HCT116 (cell line): ENCODE results near the gene NFKBIA. TPM values are rescaled to one million over a fixed set of nuclear protein-coding genes. Genes with fewer than 3 reads are reported as not detected.

Experiments
- ATAC-seq: fragments of 200-7000 bp; cut with Tn5 transposase; 2 replicates; pipeline ENCODE4 v1.9.1; 2020; ENCODE audit warnings: mild to moderate bottlenecking, moderate library complexity
- BruUV-seq: library from RNA; stranded (reverse); fragments of 400-500 nt; replicated peaks from 2 replicates; lab custom pipeline; 2021; lab: Mats Ljungman, UMichigan
- CTCF ChIA-PET: fragments of 300-600 bp; sonication (Branson Sonifier 250); formaldehyde crosslinking; loops from one replicate; lab custom pipeline; 2021; ENCODE audit warnings: antibody characterized with exemption; lab: Charles Lee
- POLR2A ChIA-PET: fragments of 300-600, 350-600 bp; sonication (Branson Sonifier 250); formaldehyde crosslinking; loops from one replicate; lab custom pipeline; 2021; ENCODE audit warnings: antibody characterized with exemption; lab: Charles Lee
- RAD21 ChIA-PET, 2 experiments: fragments of 300-600 bp; sonication (Branson Sonifier 250); formaldehyde crosslinking; loops; one replicate each; lab custom pipeline; 2023; ENCODE audit warnings: low total read pairs in 2 of 2; ENCODE audit not compliant: uncharacterized antibody in 2 of 2, unreplicated experiment in 2 of 2, low non-redundant PET in 1 of 2; lab: Charles Lee
- DNase-seq: peaks from one replicate; pipeline ENCODE4 v3.0.0-alpha.2; 2010; ENCODE audit warnings: low read depth, low spot score
- H2AFZ ChIP-seq: fragments of 200-600 bp; shearing (Covaris generic), sonication (generic); 2 replicates; pipeline ENCODE4 v1.6.1; 2017; ENCODE audit warnings: low read depth, mixed run types, mixed read lengths, antibody characterized with exemption, low read length; ENCODE audit not compliant: poor library complexity, severe bottlenecking
- H3K27ac ChIP-seq: 2 replicates; pipeline ENCODE4 v1.5.1; 2012; ENCODE audit warnings: low read depth, low read length
- H3K27me3 ChIP-seq: fragments of 200-600 bp; sonication (generic); 2 replicates; pipeline ENCODE4 v1.6.1; 2016; ENCODE audit warnings: mixed run types, low read length, mixed read lengths; ENCODE audit not compliant: insufficient read depth
- H3K36me3 ChIP-seq, 2 experiments: fragments of 200-500 bp in 1 of 2; fragments of 200-600 bp in 1 of 2; sonication (Bioruptor generic) in 1 of 2; sonication (generic) in 1 of 2; 2 replicates each; pipeline versions ENCODE4 v1.5.1 to v1.6.1; 2014 to 2016; ENCODE audit warnings: low read length in 2 of 2, inconsistent platforms in 1 of 2, mixed read lengths in 1 of 2, mixed run types in 1 of 2; ENCODE audit not compliant: insufficient read depth in 2 of 2, control insufficient read depth in 1 of 2
- H3K4me1 ChIP-seq, 2 experiments: fragments of 200-600 bp in 1 of 2; sonication (generic) in 1 of 2; 2 replicates each; pipeline versions ENCODE4 v1.5.1 to v1.6.1; 2012 to 2017; ENCODE audit warnings: low read length in 2 of 2, inconsistent platforms in 1 of 2, mild to moderate bottlenecking in 1 of 2, mixed read lengths in 1 of 2, mixed run types in 1 of 2, moderate library complexity in 1 of 2; ENCODE audit not compliant: insufficient read depth in 2 of 2, control insufficient read depth in 1 of 2
- H3K4me2 ChIP-seq: fragments of 200-600 bp; sonication (generic); 2 replicates; pipeline ENCODE4 v1.6.1; 2017; ENCODE audit warnings: mixed run types, low read length, mixed read lengths
- H3K4me3 ChIP-seq, 2 experiments: fragments of 200-600 bp in 1 of 2; sonication (generic) in 1 of 2; replicated peaks in 1 of 2; 2 replicates each; pipeline ENCODE4 v1.5.1; 2011 to 2016; ENCODE audit warnings: low read length in 2 of 2, control low read depth in 1 of 2, low read depth in 1 of 2, mild to moderate bottlenecking in 1 of 2, mixed read lengths in 1 of 2, mixed run types in 1 of 2
- H3K79me2 ChIP-seq: fragments of 200-600 bp; sonication (generic); 2 replicates; pipeline ENCODE4 v1.6.1; 2017; ENCODE audit warnings: mild to moderate bottlenecking, mixed run types, low read length, moderate library complexity, mixed read lengths; ENCODE audit not compliant: insufficient read depth
- H3K9ac ChIP-seq: fragments of 200-600 bp; sonication (generic); 2 replicates; pipeline ENCODE4 v1.6.1; 2016; ENCODE audit warnings: low read length, mixed read lengths
- H3K9me2 ChIP-seq: fragments of 200-600 bp; sonication (generic), shearing (Covaris generic); 2 replicates; pipeline ENCODE4 v1.6.1; 2017; ENCODE audit warnings: mixed run types, mild to moderate bottlenecking, moderate library complexity; ENCODE audit not compliant: insufficient read depth
- H3K9me3 ChIP-seq, 2 experiments: fragments of 200-500 bp in 1 of 2; fragments of 200-600 bp in 1 of 2; sonication (Bioruptor generic) in 1 of 2; sonication (generic) in 1 of 2; 2 replicates each; pipeline ENCODE4 v1.6.1; 2014 to 2017; ENCODE audit warnings: low read length in 2 of 2, mixed read lengths in 2 of 2, inconsistent platforms in 1 of 2, low read depth in 1 of 2, mild to moderate bottlenecking in 1 of 2, mixed run types in 1 of 2, moderate library complexity in 1 of 2; ENCODE audit not compliant: control insufficient read depth in 1 of 2, insufficient read depth in 1 of 2
- H4K20me1 ChIP-seq: fragments of 200-600 bp; sonication (generic), shearing (Covaris generic); 2 replicates; pipeline ENCODE4 v1.6.1; 2017; ENCODE audit warnings: mixed run types, mild to moderate bottlenecking, moderate library complexity; ENCODE audit not compliant: insufficient read depth
- CBX3 ChIP-seq: IDR thresholded peaks from 2 replicates; pipeline ENCODE4 v1.6.1; 2012; ENCODE audit warnings: low read depth
- CTCF ChIP-seq, 3 experiments: fragments of 200-600 bp in 1 of 3; sonication (generic) in 1 of 3; IDR thresholded peaks in 2 of 3; conservative IDR thresholded peaks in 1 of 3; 2 replicates each; pipeline ENCODE4 v1.5.1; 2012 to 2017; ENCODE audit warnings: low read depth in 2 of 3, low read length in 2 of 3, antibody characterized with exemption in 1 of 3, borderline replicate concordance in 1 of 3, control low read depth in 1 of 3, mild to moderate bottlenecking in 1 of 3, mixed read lengths in 1 of 3, mixed run types in 1 of 3, moderate library complexity in 1 of 3; ENCODE audit not compliant: insufficient read depth in 1 of 3
- EZH2phosphoT487 ChIP-seq: fragments of 200-600 bp; IDR thresholded peaks from 2 replicates; pipeline ENCODE4 v1.6.1; 2018; ENCODE audit warnings: antibody characterized with exemption, borderline replicate concordance
- FOSL1 ChIP-seq: IDR thresholded peaks from 2 replicates; pipeline ENCODE4 v1.6.1; 2012; ENCODE audit warnings: low read depth
- MAX ChIP-seq: IDR thresholded peaks from 2 replicates; pipeline ENCODE4 v1.6.1; 2012
- SIN3A ChIP-seq: IDR thresholded peaks from 2 replicates; pipeline ENCODE4 v1.6.1; 2012; ENCODE audit warnings: low read depth
- SRF ChIP-seq: IDR thresholded peaks from 2 replicates; pipeline ENCODE4 v1.6.1; 2012; ENCODE audit warnings: low read depth
- intact Hi-C: fragments of 100-400 bp; cut with micrococcal nuclease; formaldehyde crosslinking; loops from 2 replicates; pipeline ENCODE4 v1.10.0; 2022
- total RNA-seq: library from RNA; stranded (reverse); gene quantifications from one replicate; pipeline ENCODE4 v1.2.1, GENCODE V29; 2021; ENCODE audit not compliant: unreplicated experiment

NFKBIA gene
- total RNA-seq, 1 experiment from 2014 or later = 42.6 TPM

- no peak overlapping the region for H3K27ac ChIP-seq
- intact Hi-C loops = no loop called here
- no TSS peak for BruUV-seq
Measured at GRCh38 chr14:35383569-35384454, 20.7 kb downstream of the NFKBIA start.

More at GRCh38 chr14:35383569-35384454, 20.7 kb downstream of the NFKBIA start:
- H4K20me1 ChIP-seq = no peaks in the 10 kb centered on the region
- CTCF ChIA-PET = no interaction called here
- POLR2A ChIA-PET = no interaction called here
- no peaks in the 10 kb centered on the region for H3K79me2 ChIP-seq
- RAD21 ChIA-PET = no interaction called here
- no peak overlapping the region for H3K4me3 ChIP-seq
- no peak for DNase-seq
- no peaks in the 10 kb centered on the region for H3K9me2 ChIP-seq
- no peaks in the 10 kb centered on the region for H3K9me3 ChIP-seq
- no peaks in the 10 kb centered on the region for H3K27me3 ChIP-seq
- TF ChIP-seq CTCF (IDR thresholded peaks at IDR 0.05 in 2 of 3, conservative IDR thresholded peaks at IDR 0.05 in 1 of 3; ENCODE audit: borderline replicate concordance in 1 of 3, insufficient read depth in 1 of 3, low read depth in 2 of 3, low read length in 2 of 3) (no peak), FOSL1 (no peak), EZH2phosphoT487 (no peak), MAX (no peak), SRF (no peak), CBX3 (no peak), SIN3A (no peak)
- H2AFZ ChIP-seq = no peak overlapping the region
- H3K36me3 ChIP-seq = no peaks in the 10 kb centered on the region
- no peak for ATAC-seq
- no peak overlapping the region for H3K9ac ChIP-seq
- H3K4me1 ChIP-seq = peaks cover 12 to 18% of the 10 kb centered on the region in 2 experiments
- no peak overlapping the region for H3K4me2 ChIP-seq
